Measurements from ENCODE around the gene SLC25A24.

SLC25A24 gene

DNA sequence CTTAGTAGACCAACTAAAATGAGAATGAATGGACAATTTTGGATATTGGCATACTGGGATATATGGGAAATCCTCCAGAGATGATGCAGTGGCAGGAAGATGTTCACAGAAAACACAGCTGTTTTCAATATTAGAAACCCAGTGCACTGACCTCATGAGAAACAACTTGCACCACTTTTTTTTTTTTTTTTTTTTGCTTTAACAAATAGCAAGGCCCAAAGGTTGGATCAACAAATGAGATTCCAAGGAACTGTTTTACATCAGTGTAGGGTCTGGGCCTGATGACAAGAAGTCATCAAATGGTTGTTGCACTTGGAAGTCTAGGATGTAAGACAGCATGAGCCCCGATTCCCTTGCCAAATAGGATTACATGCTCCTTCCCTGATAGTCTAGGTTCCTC, 110.7 kb downstream of the SLC25A24 start:
- no peak for DNase-seq

DNA sequence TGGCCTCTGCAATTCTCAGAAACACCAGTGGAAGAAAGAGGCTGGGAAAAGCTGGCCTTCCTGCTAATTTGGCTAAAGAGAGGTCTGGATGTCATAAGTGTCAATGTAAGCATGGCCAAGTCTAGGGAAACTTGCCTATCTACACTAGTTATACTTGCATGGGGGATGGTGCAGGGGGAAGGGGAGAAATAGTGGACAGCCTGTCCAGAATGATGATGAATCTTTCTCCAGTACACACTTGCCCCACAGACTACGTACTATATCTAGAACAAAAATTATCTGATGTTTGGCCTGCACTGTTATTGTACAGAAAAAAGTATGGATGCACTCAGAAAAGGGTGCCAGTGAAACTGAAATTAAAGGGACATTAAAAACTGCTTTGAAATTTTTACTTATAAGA, 114.5 kb downstream of the SLC25A24 start:
- no peak for DNase-seq

DNA sequence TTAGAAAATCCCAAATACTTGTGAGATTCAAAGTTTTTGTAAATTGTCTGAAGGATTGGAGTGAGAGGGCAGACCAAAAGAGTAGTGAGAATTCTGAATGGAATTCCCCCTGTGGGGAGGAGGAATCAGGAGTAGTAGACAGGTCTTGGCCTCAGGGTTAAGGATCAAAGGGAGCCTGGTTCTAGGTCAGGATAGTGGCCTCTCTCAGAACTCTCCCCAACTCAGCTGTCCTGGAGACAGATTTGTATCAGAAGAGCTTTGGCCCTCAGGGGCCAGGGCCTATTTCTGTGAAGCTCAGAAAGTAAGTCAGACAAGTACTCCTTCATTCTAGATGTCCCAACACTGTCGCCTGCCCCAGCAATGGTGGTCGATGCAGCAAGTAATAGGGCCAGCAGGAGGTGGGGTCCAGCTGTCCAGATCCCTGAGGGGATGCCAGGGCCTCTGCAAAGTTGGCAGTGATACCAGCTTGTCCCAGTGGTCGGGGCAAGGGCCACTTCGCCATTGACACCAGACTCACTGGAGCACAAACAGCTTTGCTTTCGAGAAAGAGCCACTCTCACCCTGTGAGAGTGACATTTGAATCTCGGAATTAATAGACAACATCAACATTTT, 115.2 kb downstream of the SLC25A24 start:
- DNase-seq, result no peak

Measured in hematopoietic multipotent progenitor cell treated with erythropoietin and hydrocortisone succinate and interleukin-3 and kit ligand, for 8 days (in vitro differentiated cells).